Measurements from ENCODE around the gene DMXL1. TPM values are rescaled to one million over a fixed set of nuclear protein-coding genes. Genes with fewer than 3 reads are reported as not detected.

Gene DMXL1
- total RNA-seq, 2 experiments from 2014 or later, result 20.8 to 23.3 TPM

DNA sequence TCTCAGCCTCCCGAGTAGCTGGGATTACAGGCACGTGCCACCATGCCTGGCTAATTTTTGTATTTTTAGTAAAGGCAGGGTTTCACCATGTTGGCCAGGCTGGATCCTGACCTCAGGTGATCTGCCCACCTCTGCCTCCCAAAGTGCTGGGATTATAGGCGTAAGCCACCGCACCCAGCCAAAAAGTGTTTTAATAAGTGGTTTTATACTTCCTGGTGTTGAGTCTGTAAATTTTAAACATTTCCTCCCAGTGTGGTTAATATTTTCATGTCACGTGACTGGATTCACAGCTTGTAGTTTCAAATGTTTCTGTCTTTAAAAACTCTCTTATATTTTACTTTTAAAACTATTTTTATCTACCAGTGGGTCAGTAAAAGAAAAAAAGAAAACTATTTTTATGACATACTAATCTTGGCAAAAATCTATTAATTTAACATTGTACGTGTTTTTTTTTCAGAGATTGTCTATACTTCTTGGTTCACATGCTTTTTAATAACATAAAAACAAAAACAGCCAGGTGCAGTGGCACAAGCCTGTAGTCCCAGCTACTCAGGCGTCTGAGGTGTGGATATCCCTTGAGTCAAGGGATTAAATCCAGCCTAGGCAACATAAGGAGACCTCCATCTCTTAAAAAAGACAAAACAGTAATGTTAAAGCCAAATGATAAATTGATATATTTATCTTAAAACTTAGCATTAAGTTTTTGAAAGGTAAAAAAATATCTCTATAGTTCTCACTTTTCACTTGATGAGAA, 117.1 kb downstream of the DMXL1 start:
- H3K36me3 Mint-ChIP-seq (ENCODE audit: low read depth), result peaks cover 2% of the 10 kb centered on the region
- H3K27ac Mint-ChIP-seq, result no peak overlapping the region
- H3K9me3 Mint-ChIP-seq, result no peaks in the 10 kb centered on the region
- ChIA-PET POLR2A (no interaction called here), CTCF (interaction anchor here (0.9 kb wide), 1 partner anchor 10 kb away, joined by 3 read pairs; no protein-coding TSS in a partner anchor)
- no peaks in the 10 kb centered on the region for H3K27me3 Mint-ChIP-seq
- TF ChIP-seq, protein P1, sequence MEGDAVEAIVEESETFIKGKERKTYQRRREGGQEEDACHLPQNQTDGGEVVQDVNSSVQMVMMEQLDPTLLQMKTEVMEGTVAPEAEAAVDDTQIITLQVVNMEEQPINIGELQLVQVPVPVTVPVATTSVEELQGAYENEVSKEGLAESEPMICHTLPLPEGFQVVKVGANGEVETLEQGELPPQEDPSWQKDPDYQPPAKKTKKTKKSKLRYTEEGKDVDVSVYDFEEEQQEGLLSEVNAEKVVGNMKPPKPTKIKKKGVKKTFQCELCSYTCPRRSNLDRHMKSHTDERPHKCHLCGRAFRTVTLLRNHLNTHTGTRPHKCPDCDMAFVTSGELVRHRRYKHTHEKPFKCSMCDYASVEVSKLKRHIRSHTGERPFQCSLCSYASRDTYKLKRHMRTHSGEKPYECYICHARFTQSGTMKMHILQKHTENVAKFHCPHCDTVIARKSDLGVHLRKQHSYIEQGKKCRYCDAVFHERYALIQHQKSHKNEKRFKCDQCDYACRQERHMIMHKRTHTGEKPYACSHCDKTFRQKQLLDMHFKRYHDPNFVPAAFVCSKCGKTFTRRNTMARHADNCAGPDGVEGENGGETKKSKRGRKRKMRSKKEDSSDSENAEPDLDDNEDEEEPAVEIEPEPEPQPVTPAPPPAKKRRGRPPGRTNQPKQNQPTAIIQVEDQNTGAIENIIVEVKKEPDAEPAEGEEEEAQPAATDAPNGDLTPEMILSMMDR (IDR thresholded peaks at IDR 0.05), result no peak
- intact Hi-C loops (cut with micrococcal nuclease), result no loop called here
- no peak overlapping the region for H3K4me3 Mint-ChIP-seq
- no peak for DNase-seq
- H3K4me1 Mint-ChIP-seq (ENCODE audit: low read depth), result peaks cover 15% of the 10 kb centered on the region
- no peak for ATAC-seq

DNA sequence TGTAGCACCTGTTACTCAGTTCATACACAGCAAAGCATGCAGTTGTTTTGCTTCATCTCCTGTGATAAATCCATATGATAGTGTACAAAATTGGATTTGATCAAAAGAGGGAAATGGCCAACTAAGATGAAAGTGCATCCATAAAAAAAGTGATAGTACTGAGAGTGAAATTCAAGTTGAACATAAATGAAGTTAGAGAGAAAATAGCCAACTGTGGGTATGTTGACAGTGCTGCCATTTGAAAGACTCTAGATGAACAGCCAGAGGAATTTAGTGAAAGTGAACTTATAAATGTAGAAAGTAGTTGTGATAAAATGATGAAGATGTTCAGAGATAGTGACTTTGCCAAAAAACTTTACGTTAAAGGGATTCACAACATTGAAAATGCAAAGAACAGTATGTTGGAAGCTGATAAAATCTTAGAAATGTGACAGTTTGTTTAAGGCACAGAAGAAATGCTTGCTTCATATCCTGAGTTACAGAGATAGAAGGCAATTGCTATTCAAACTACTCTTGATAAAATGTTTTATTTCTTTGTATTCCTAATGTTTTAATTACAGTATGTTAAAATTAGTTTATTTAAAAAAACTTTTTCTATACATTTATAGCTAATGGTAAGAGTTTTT, 119.7 kb downstream of the DMXL1 start:
- intact Hi-C loops (cut with micrococcal nuclease), result no loop called here
- no peaks in the 10 kb centered on the region for H3K27me3 Mint-ChIP-seq
- H3K36me3 Mint-ChIP-seq (ENCODE audit: low read depth), result peaks cover 5% of the 10 kb centered on the region
- ATAC-seq (no peak), DNase-seq (no peak)
- TF ChIP-seq, protein P1 (IDR thresholded peaks at IDR 0.05), result no peak
- ChIA-PET POLR2A (no interaction called here), CTCF (interaction anchor here (1.0 to 1.8 kb wide), 3 partner anchors 61 to 221 kb away, joined by 3 to 8 read pairs (median 4); partner anchors contain the start of gene DTWD2)
- H3K27ac Mint-ChIP-seq, result no peak overlapping the region
- peaks cover 15% of the 10 kb centered on the region for H3K4me1 Mint-ChIP-seq (ENCODE audit: low read depth)
- H3K9me3 Mint-ChIP-seq, result no peaks in the 10 kb centered on the region
- no peak overlapping the region for H3K4me3 Mint-ChIP-seq

DNA sequence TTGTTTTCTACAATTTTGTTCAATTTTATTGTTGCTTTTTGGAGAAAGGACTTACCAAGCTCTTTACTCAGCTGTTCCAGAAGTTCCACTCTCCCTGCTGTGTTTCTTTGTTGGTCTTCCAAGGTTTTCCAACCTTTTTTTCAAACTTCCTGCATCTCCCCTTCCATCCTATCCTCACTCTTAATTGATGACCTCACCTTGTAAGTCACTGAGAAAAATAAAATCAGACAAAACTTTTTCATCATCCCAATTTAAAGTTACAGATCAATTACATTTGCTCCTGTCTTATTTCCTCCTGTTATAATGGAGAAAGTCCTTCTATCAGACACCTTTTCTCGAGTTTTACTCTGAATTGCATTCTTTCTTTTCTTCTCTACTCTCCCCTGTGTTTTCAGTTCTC, 121.1 kb downstream of the DMXL1 start:
- DNase-seq (no peak), ATAC-seq (no peak)
- Mint-ChIP-seq H3K36me3 (ENCODE audit: low read depth) (peaks cover 9% of the 10 kb centered on the region), H3K4me3 (no peak overlapping the region), H3K9me3 (no peaks in the 10 kb centered on the region), H3K27ac (no peak overlapping the region), H3K27me3 (no peaks in the 10 kb centered on the region), H3K4me1 (ENCODE audit: low read depth) (peaks cover 11% of the 10 kb centered on the region)
- POLR2A ChIA-PET, result no interaction called here
- CTCF ChIA-PET, result interaction anchor here (1.8 kb wide), 1 partner anchor 220 kb away, joined by 8 read pairs; no protein-coding TSS in a partner anchor
- intact Hi-C loops (cut with micrococcal nuclease), result no loop called here
- TF ChIP-seq, protein P1 (IDR thresholded peaks at IDR 0.05), result no peak

DNA sequence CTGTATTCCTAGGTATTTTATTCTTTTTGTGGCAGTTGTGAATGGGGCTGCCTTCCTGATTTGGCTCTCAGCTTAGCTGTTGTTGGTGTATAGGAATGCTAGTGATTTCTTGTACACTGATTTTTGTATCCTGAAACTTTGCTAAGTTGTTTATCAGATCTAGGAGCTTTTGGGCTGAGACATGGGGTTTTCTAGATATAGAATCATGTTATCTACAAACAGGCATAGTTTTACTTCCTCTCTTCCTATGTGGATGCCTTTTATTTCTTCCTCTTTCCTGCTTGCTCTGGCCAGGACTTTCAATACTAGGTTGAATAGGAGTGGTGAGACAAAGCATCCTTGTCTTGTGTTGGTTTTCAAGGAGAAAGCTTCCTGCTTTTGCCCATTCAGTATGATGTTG, 129.9 kb downstream of the DMXL1 start:
- no peak for ATAC-seq
- TF ChIP-seq, protein P1 (IDR thresholded peaks at IDR 0.05), result no peak
- H3K36me3 Mint-ChIP-seq (ENCODE audit: low read depth), result peaks cover 43% of the 10 kb centered on the region
- H3K4me3 Mint-ChIP-seq, result no peak overlapping the region
- peaks cover 5% of the 10 kb centered on the region for H3K9me3 Mint-ChIP-seq
- no peak overlapping the region for H3K27ac Mint-ChIP-seq
- intact Hi-C loops (cut with micrococcal nuclease), result no loop called here
- H3K4me1 Mint-ChIP-seq (ENCODE audit: low read depth), result peaks cover 6% of the 10 kb centered on the region
- ChIA-PET CTCF (interaction anchor here (1.3 to 1.6 kb wide), 3 partner anchors 26 to 213 kb away, joined by 3 to 5 read pairs (median 3); no protein-coding TSS in a partner anchor), POLR2A (no interaction called here)
- no peaks in the 10 kb centered on the region for H3K27me3 Mint-ChIP-seq
- DNase-seq, result no peak

DNA sequence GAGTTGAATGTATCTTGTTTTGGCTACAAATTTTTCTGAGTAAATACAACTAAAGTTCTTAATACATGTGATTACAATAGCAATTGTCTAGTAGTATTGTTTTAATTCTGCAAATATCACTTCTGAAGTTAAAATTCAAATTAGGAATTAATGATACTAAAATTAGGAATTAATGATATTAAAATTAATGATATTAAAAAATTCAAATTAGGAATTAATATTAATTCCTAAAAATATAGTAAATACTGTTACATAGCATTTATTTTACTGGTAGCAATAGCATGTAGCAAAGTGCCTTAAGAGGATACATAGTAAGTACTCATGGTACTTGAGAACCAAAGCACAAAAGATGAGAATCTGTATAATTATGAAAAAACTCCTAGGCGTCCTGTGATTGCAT, 136.2 kb downstream of the DMXL1 start:
- Mint-ChIP-seq H3K9me3 (peaks cover under 1% of the 10 kb centered on the region), H3K27ac (no peak overlapping the region), H3K27me3 (no peaks in the 10 kb centered on the region), H3K4me1 (ENCODE audit: low read depth) (peaks cover 5% of the 10 kb centered on the region), H3K36me3 (ENCODE audit: low read depth) (peaks cover 9% of the 10 kb centered on the region), H3K4me3 (no peak overlapping the region)
- intact Hi-C loops (cut with micrococcal nuclease), result no loop called here
- TF ChIP-seq, protein P1 (IDR thresholded peaks at IDR 0.05), result no peak
- DNase-seq, result no peak
- ATAC-seq, result no peak
- POLR2A ChIA-PET, result no interaction called here
- CTCF ChIA-PET, result no interaction called here
